DMS53 treated with DMSO at 0.1 percent for 48 hours (cell line): ENCODE measurements around the gene KMO.
A peak's percentile ranks its signal among the peaks of the same experiment; 100 is the strongest.

Source experiments
- DNase-seq: peaks from one replicate; lab custom pipeline; 2025; ENCODE audit not compliant: unreplicated experiment; lab: John Stamatoyannopoulos, UW

The KMO gene

GRCh38 chr1:241592273-241592958 lies 60.2 kb downstream of the KMO start:
- no peak for DNase-seq

DNA sequence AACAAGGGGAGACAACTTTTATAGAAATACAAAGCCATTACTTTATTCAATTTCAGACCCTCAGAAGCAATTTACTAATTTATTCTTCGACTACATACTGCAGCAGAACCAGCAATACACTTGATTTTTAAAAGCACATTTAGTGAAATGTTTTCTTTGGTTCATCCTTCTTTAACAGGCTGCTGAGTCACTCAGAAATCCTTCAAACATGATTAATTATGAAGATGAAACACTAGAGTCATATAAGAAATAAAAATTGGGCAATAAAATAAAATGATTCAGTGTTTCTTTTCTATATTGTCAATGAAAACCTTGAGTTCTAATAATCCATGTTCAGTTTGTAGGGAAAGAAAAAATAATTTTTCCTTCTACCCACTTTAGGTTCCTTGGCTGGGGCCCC lies 61.0 kb downstream of the KMO start:
- DNase-seq: no peak

- DNase-seq: no peak
Measured at GRCh38 chr1:241596633-241597032, 64.5 kb downstream of the KMO start.

DNA sequence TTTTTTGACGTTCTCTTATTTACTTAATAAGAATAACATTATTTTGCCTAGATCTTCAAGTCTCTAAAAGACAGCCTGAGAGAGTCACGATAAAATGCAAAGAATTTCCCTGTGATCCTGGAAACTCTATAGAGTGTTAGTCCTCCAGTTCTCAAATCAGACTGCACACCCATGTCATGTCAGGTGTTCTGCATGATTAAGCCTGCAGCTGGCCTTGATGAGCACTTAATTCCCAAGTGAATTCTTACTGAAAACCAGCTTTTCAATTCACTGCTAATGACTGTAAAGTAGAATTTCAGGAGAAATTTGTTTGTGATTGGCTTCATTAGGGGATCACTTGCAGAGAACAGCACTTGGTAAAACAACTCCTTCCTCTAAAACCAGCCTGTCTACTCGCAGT lies 66.1 kb downstream of the KMO start:
- no peak for DNase-seq

DNA sequence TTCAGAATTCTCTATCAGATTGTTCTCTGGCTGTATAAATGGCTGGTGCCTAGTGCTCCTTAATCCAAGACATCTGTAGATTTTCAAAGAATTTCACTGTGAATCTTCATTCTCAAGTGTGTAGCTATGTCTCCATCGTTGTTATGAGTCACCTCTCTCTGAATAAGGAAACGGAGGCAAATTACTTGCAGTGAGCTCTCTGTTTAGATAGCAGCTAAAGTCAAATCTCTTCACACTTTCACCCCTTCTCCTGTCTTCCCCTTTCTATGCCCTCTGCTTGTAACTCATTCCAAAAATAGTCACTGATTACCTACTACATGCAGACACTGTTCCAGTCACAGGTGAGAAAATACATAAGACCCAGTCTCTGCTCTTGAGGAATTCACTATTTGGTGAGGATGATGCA lies 68.3 kb downstream of the KMO start:
- no peak for DNase-seq

- DNase-seq: no peak
Measured at GRCh38 chr1:241603731-241604245, 71.6 kb downstream of the KMO start.

GRCh38 chr1:241605146-241605805 lies 73.1 kb downstream of the KMO start:
- no peak for DNase-seq

GRCh38 chr1:241606544-241606943 lies 74.4 kb downstream of the KMO start:
- no peak for DNase-seq

GRCh38 chr1:241607497-241607896 lies 75.3 kb downstream of the KMO start:
- no peak for DNase-seq

- DNase-seq: no peak
Measured at GRCh38 chr1:241608379-241609033, 76.3 kb downstream of the KMO start.

DNA sequence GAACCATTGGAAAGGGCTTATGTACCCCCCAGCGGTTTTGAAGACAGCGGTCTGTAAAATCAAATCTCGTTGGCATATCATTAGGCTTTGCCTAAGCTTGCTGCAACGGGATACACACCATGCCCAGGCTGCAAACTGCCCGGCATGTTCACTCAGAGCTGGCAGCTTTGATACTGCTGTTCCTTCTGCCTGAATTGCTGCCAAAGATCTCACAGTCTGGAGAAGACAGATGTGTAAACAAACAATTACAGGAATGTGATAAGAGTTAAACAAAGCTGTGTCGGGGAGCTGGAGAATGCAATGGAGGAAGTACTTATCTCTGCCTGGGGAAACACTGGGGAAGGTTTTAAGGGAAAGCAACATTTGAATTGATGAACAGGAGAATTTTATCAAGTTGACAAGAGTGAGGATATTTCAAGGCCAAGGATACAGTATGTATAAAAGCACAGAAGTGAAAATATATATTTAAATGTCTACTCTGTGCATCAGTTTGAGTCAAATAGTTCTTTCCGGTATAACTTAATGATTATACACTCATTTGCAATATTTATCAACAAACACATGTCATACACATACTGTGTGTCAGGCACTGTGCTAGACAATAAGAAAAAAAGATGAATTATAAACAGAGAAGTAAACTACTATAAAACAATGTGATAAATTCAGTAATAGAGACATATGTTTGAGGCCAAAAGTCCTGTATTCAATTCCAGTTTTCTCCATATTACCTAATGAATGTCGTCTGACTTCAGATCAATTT lies 78.1 kb downstream of the KMO start:
- peak; percentile 74 for DNase-seq

DNA sequence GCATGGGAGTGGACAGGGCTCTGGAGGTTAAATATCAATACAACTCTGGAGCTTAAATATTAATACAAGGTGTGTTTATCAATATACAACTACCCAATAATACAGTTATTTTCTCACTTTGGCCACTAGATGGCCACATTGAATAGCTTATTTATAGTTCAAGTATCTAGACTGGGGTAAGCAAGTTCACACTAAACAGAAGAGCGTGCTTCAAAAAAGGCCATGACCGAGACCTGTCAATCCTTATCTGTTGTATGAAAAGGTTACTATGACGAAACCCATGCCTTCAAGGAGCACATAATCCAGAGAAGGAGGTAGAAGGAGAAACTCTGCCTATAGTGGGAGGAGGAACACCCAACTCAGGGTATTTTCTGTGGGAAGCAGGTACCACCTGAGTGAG lies 78.9 kb downstream of the KMO start:
- DNase-seq: peak; percentile 84

DNA sequence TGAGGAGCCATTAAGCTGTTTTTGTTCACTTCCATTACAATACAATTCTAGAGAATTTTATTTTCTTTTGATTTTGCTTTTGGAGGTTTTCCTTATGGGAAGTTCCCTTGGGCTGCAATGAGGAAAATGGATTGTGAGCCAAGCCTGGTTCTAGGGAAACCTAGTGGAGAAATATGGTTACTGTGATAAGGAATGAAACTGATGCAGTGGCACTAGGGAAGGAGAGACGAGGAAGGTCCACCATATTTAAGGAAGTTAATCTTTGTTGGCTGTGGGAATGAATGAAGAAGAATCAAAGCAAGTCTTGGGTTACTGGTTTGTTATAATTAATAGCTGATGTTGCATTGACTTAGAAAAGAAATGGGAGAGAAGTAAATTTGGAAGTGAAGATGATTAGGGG lies 79.6 kb downstream of the KMO start:
- DNase-seq: no peak

GRCh38 chr1:241612533-241613477 lies 80.6 kb downstream of the KMO start:
- no peak for DNase-seq

DNA sequence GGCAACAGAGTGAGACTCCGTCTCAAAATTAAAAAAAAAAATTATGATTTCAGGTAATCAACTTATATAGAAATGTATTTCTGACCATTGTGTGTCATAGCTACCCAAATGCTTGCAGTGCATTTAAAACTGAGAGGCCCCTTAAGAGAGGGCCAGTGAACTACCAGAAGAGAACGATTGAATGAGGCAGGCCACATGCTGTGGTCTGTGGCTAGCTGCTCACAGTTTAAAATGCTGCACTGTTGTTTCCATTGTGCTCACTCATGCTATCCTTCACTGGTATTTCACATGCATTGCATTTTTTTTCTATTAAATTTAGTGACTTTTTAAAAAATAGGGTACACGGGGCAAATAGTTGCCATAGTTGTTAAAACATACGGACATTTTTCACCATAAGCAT lies 82.0 kb downstream of the KMO start:
- DNase-seq: no peak

GRCh38 chr1:241614572-241614971 lies 82.4 kb downstream of the KMO start:
- no peak for DNase-seq

DNA sequence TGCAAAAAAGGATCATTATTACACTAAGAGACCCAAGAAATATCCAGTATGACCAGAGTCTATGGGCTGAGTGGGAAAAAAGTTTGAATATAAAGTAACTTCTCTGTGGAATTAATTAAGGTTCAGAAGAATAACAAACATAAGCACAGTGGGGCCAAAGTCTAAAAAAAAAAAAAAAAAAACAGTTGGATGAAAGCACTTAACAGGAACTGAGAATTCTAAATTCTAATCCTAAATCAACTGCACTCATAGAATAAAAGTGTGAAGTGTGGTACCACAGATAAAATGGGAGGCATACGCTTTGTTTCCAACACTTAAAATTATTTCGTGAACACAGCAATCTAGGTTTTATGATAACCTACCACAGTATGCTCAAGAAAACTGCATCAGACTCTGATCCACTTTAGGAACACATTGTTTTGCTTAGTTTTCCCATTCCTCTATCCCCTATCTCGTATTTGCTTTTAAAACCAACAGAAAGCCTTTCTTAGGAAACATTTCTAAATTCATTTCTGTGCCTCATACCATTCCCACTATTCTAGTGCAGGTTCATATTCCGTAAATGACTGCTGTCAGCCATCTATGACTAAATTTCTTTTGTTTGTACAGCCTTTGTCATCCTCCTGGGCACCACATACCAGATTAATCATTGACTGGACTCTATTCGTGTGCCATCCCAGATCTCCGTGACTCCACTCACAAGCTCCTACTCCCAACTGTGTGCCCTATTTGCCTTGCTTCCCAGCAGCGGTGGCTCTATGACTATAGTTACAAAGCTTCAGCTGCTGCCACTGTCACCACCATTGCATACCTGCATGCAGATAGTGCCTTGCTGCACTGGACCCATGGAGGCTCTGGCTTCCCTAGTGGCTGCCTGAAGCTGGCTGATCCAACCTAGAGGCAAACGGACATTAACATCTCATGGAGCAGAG lies 83.1 kb downstream of the KMO start:
- DNase-seq: peak; percentile 97

DNA sequence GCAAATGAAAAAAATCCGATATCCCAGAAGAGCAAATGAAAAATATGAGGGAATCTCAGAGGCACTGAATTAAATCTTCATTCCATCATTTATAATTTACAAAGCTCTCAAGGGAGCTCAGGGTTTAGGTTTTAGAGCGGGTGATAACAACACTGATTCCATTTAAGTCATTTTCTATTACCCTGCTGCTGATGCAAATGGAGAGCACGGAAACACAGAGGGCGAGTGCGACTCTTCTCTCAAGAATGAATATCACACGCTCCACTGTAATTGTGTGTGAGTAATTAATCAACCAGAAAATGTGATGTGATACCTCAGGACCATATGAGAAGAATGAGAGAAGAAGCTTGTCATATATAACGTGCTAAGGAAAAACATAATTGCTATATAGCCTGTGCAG lies 85.2 kb downstream of the KMO start:
- no peak for DNase-seq

DNA sequence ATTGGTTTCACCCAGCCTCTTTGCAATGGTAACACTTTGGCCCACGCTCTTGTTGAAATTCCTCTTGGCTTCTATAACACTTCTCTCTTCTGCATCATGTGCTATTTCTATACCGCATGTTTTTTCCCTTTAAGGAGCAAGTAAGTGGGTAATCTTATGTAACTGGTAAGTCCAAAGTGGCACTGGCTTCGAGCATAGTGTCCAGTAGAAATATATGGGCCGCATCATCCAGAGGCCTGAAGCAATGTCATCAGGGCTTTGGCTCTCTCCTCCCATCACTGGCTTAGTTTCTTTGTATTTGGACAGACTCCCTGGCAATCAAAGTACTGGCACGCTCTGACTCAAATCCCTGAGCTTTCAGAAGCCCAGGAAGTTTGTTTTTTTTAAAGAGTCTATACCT lies 90.5 kb downstream of the KMO start:
- DNase-seq: no peak
